ENCODE data around the gene C1orf210.

The C1orf210 gene

GRCh38 chr1:43247256-43247921 is 38.0 kb downstream of the C1orf210 start:
- DNase-seq (ENCODE audit: low spot score), result no peak

DNA sequence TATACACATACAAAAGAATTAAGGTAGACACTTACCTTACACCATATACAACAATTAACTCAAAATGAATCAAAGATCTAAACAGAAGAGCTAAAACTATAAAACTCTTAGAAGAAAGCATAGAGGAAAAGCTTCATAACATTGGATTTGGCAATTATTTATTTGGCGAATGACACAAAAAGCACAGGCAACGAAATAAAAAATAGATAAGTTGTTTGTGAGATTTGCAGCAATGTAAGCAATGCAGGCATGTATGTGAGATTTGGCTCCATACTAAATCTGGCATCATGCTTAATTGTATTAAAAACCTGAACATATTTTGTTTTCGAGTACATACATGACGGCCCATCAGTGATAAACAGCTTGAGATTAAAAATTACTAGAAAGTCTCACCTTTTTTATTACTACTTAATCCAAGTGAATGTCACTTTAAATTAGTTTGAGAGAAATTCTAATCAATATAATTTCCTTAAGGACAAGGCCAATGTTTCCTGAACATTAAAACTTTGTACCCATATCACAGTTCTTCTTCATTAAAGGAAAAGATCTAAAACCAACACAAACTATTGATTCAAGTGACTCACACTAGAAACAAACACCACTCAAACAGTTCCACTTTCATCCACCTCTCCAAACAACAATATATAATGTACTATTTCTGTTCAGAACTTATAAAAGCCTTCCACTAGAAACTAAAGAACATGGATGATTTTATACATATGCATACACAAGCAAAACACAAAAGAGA is 38.7 kb downstream of the C1orf210 start:
- no peak for DNase-seq (ENCODE audit: low spot score)

GRCh38 chr1:43243299-43243698 is 42.1 kb downstream of the C1orf210 start:
- no peak for DNase-seq (ENCODE audit: low spot score)

- DNase-seq (ENCODE audit: low spot score), result no peak
Measured at GRCh38 chr1:43241413-43241836, 44.0 kb downstream of the C1orf210 start.

- no peak for DNase-seq (ENCODE audit: low spot score)
Measured at GRCh38 chr1:43239484-43239883, 45.9 kb downstream of the C1orf210 start.

DNA sequence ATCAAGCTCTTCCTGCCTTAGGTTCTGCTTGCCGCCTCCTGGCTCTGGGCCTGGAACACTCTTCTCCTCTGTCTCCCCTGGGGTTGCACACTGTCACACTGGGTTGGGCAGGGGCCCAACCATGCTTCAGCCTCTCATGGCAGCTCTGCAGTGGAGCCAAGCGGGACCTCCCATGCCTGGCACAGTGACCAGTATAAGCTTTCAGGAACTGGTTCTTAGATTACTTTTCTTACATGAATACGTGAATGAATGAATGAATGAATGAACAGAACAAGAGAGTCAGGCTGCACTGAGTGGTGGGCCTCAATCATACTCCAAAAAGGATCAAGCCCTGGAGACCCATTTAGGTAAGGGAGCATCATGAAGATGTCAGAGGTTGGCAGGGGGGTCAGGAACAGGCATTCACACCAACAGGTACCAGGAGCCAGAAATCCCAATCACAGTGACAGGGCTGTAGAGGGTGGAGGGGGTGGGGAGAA is 46.4 kb downstream of the C1orf210 start:
- no peak for DNase-seq (ENCODE audit: low spot score)

GRCh38 chr1:43238085-43238484 is 47.3 kb downstream of the C1orf210 start:
- no peak for DNase-seq (ENCODE audit: low spot score)

DNA sequence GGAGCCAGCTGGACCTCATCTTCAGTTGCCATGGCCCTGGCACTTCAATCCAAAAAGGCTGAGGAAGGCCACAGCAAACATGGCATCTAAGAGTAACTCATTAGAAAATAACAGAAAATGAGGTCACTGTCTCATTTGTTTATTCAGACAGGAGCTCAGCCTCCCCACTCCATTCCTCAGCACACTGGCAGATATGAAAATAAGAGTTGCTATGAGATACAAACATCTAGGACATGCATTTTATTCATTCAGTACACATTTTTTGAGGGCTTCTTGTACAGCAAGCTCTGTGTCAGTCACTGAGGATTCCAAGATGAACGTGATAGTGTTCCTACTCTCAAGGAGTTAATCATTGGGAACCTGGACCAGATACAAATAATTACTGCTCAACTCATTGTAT is 48.3 kb downstream of the C1orf210 start:
- no peak for DNase-seq (ENCODE audit: low spot score)

DNA sequence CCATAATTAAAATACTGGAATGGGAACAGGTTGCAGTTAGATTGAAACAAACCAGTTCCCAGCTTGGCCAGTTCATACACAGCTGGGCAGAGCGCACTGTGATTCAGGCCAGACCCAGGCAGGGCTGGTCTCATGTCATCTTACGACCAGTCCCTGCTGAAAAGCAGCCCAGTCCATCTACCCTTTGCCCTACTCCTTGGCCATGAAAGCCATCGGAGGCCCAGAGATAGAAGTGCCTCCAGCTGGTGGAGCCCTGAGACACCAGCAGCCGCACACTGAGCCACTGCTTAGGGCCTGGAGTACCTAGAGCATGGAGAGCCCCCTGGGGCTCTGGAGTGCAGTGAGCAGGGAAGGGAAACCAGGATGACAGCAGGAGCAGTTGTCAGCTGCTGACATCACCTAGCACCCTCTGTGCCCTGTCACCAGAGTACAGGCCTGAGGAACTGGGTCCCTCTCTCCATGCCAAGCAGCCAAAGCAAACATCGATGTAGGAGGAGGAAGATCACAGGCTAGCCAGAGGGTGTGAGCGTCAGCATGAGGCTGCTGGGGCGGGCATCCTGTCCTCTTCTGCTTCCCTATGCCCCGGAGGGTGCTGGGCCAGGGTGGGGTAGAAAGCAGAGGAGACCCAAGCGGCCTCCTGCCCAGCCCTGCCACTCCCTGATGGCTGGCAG is 49.8 kb downstream of the C1orf210 start:
- no peak for DNase-seq (ENCODE audit: low spot score)

GRCh38 chr1:43235040-43235439 is 50.3 kb downstream of the C1orf210 start:
- no peak for DNase-seq (ENCODE audit: low spot score)

GRCh38 chr1:43234267-43234666 is 51.1 kb downstream of the C1orf210 start:
- no peak for DNase-seq (ENCODE audit: low spot score)

- no peak for DNase-seq (ENCODE audit: low spot score)
Measured at GRCh38 chr1:43233631-43234030, 51.8 kb downstream of the C1orf210 start.

DNA sequence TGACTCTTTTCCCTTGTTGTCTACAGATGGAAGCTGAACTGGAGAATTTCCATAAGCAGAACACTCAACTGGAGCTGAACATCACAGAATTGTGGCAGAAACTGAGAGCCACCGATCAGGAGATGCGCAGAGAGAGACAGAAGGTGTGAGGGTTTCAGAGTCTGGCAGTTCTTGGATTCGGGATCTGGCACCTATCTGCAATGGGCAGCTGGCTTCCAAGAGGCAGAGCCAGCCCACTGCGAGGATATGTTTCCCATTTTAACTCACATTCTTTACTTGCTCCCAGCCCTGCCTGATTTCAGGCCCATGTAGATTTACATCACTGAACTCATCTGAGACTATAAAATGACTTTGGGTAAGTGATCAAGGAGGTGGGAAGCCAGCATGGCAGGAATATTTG is 52.9 kb downstream of the C1orf210 start:
- DNase-seq (ENCODE audit: low spot score), result no peak

GRCh38 chr1:43232074-43232473 is 53.3 kb downstream of the C1orf210 start:
- no peak for DNase-seq (ENCODE audit: low spot score)

All from CD4-positive, alpha-beta T cell treated with Interleukin-2 at 100 ng/mL for 4 hours (primary cell).